Nephron progenitor cell (in vitro differentiated cells): Measurements from ENCODE around the gene CAPN12.
A peak's percentile ranks its signal among the peaks of the same experiment; 100 is the strongest.

ENCODE experiments used
- DNase-seq: peaks from one replicate; pipeline ENCODE4 v3.0.0; 2021
- H3K27ac Mint-ChIP-seq: 2 replicates; pipeline ENCODE4 v1.8.0; 2021; ENCODE audit warnings: mild to moderate bottlenecking, moderate library complexity, mixed read lengths
- H3K27me3 Mint-ChIP-seq: 2 replicates; pipeline ENCODE4 v1.8.0; 2021; ENCODE audit warnings: mild to moderate bottlenecking, low read depth, mixed read lengths; ENCODE audit not compliant: poor library complexity
- H3K36me3 Mint-ChIP-seq: 2 replicates; pipeline ENCODE4 v1.8.0; 2021; ENCODE audit warnings: low read depth, mixed read lengths
- H3K4me1 Mint-ChIP-seq: 2 replicates; pipeline ENCODE4 v1.8.0; 2021; ENCODE audit warnings: mixed read lengths
- H3K4me3 Mint-ChIP-seq: 2 replicates; pipeline ENCODE4 v1.8.0; 2021; ENCODE audit warnings: mild to moderate bottlenecking, moderate library complexity, mixed read lengths
- H3K9me3 Mint-ChIP-seq: 2 replicates; pipeline ENCODE4 v1.8.0; 2021; ENCODE audit warnings: mild to moderate bottlenecking, moderate library complexity, mixed read lengths
- TF ChIP-seq, protein P1 (sequence below): fragments of 200-600 bp; sonication (generic); IDR thresholded peaks from 2 replicates; pipeline ENCODE4 v1.5.0; 2021; ENCODE audit warnings: antibody characterized with exemption

The CAPN12 gene

DNA sequence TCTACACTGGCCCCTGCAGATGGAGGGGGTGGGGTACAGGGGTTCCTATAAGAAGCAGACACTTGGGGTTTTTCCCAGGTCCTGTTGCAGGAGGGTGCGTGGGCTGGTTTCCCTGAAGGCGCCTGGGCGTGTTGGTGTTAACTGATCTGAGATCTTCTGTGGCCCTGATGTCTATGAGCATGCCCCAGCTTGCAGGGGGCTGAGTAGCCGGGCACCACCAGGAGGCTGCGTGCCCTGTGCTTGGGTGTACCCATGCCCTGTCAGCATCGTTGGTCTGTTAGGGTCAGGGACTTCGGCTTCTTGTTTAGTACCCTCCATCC, 45.3 kb downstream of the CAPN12 start:
- H3K27me3 Mint-ChIP-seq = no peaks in the 10 kb centered on the region

DNA sequence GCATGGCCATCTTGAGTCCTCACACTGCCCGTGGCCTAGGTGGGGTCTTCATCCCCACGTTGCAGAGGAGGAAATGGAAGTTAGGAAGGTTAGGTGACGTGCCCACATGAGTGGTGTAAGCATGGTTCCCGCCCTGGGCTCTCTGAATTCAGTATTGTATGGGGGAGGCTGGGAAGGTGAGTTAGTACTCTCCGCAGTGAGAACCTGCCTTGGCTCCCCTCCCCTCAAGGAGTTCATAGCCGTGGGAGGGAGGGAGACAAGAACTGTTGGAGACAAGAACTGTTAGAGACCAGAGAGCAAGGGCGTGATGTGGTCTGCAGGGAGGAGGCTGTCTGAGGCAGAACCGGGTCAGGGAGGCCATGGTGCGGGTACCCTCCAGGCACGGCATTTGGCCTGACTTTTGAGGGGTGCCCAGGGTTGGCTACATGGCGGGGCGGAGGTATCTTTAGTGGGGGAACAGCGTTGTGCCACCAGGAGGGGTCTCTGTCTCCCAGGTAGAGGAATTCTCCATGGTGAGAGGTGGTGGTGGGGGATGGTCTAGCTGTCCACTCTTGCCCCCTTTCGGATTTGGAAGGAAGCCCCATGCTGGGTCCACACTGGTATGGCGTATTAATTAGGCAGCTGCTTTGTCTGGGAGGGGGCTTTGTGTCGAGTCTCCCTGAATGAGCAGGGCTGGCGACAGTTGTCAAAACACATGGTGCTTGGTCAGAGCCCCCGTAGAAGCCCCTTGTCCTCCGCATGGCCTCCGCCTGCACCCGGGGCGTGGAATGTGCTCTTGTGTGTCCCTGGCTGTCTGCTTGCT, 45.8 kb downstream of the CAPN12 start:
- no peak for DNase-seq
- H3K27me3 Mint-ChIP-seq = no peaks in the 10 kb centered on the region
- TF ChIP-seq, protein P1, sequence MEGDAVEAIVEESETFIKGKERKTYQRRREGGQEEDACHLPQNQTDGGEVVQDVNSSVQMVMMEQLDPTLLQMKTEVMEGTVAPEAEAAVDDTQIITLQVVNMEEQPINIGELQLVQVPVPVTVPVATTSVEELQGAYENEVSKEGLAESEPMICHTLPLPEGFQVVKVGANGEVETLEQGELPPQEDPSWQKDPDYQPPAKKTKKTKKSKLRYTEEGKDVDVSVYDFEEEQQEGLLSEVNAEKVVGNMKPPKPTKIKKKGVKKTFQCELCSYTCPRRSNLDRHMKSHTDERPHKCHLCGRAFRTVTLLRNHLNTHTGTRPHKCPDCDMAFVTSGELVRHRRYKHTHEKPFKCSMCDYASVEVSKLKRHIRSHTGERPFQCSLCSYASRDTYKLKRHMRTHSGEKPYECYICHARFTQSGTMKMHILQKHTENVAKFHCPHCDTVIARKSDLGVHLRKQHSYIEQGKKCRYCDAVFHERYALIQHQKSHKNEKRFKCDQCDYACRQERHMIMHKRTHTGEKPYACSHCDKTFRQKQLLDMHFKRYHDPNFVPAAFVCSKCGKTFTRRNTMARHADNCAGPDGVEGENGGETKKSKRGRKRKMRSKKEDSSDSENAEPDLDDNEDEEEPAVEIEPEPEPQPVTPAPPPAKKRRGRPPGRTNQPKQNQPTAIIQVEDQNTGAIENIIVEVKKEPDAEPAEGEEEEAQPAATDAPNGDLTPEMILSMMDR = no peak
- peak overlapping the region; percentile 20 for H3K4me3 Mint-ChIP-seq
- H3K36me3 Mint-ChIP-seq = peaks cover 5% of the 10 kb centered on the region
- peak overlapping the region; percentile 94 for H3K27ac Mint-ChIP-seq
- no peaks in the 10 kb centered on the region for H3K9me3 Mint-ChIP-seq
- peaks cover 82% of the 10 kb centered on the region for H3K4me1 Mint-ChIP-seq

More for the DNA sequence above, 45.3 kb downstream of the CAPN12 start:
- peak overlapping the region; percentile 94 for H3K27ac Mint-ChIP-seq
- TF ChIP-seq, protein P1 = no peak
- H3K4me3 Mint-ChIP-seq = no peak overlapping the region
- peaks cover 11% of the 10 kb centered on the region for H3K36me3 Mint-ChIP-seq
- peaks cover 78% of the 10 kb centered on the region for H3K4me1 Mint-ChIP-seq
- H3K9me3 Mint-ChIP-seq = no peaks in the 10 kb centered on the region
- no peak for DNase-seq

DNA sequence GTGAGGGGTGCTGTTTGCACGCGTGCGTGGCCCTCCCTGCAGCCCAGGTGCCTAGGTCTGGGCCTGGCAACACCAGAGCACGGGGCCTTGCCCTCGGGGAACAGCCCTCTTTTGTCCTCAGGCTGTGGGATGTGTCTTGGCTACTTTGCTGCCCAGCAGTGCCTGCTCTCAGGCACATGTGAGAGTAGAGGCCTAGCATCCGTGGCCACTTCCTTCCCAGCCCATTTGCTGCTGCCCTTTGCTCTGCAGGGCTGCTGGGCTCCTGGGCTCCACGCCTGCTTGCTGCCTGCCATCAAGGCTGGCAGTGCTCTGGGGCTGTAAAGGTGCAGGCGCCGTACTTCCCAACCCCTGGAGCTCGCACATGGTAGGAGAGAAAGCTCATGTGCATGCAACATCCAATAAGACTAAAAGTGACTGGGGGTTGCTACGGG, 46.6 kb downstream of the CAPN12 start:
- H3K27ac Mint-ChIP-seq = peak overlapping the region; percentile 94
- H3K27me3 Mint-ChIP-seq = no peaks in the 10 kb centered on the region
- peaks cover 90% of the 10 kb centered on the region for H3K4me1 Mint-ChIP-seq
- TF ChIP-seq, protein P1 = no peak
- H3K36me3 Mint-ChIP-seq = peaks cover 5% of the 10 kb centered on the region
- no peak for DNase-seq
- H3K9me3 Mint-ChIP-seq = no peaks in the 10 kb centered on the region
- no peak overlapping the region for H3K4me3 Mint-ChIP-seq

DNA sequence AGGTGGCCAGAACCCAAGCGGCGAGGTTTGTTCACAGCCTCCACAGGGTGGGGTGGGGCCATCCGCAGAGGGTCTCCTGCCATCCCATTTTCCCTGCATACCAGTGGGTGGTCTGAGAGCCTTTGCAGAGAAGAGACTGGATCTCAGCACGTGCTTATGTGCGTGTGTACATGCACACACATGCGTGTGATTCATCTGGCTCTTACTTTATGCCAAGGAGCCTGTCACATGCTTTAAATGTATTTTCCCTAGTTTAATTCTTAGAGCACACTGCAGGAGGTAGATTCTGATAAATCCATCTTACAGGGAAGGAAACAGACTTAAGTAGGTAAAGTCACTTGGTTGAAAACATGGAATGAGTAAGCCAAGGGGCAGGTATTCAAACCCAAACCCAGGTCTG, 47.1 kb downstream of the CAPN12 start:
- TF ChIP-seq, protein P1 = no peak
- DNase-seq = no peak
- no peaks in the 10 kb centered on the region for H3K27me3 Mint-ChIP-seq
- no peak overlapping the region for H3K4me3 Mint-ChIP-seq
- peaks cover 5% of the 10 kb centered on the region for H3K36me3 Mint-ChIP-seq
- H3K9me3 Mint-ChIP-seq = no peaks in the 10 kb centered on the region
- H3K27ac Mint-ChIP-seq = no peak overlapping the region
- H3K4me1 Mint-ChIP-seq = peaks cover 95% of the 10 kb centered on the region

DNA sequence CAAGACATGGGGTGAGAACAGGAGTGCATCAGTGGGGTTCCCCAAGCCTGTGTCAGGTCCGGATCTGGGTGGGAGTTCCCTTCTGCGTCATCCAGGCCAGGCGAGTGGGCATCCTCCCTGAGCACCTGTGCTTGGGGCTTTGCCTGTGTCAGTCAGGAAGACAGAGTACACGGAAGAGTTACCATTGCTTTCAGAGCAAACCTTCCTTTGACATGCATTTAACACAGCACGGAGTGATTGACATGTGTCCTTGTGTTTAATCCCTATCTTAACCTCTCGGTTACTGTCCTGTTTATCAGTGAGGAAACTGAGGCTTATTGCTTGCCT, 47.6 kb downstream of the CAPN12 start:
- Mint-ChIP-seq H3K4me3 (no peak overlapping the region), H3K27me3 (peaks cover 3% of the 10 kb centered on the region), H3K4me1 (peaks cover 99% of the 10 kb centered on the region), H3K36me3 (peaks cover 5% of the 10 kb centered on the region), H3K9me3 (no peaks in the 10 kb centered on the region), H3K27ac (peak overlapping the region; percentile 99)
- TF ChIP-seq, protein P1 = no peak
- no peak for DNase-seq
